Measurements from ENCODE around the gene PLTP.

GRCh38 chr20:45952861-45953260 is 40.9 kb upstream of the PLTP start:
- TF ChIP-seq, protein P1, sequence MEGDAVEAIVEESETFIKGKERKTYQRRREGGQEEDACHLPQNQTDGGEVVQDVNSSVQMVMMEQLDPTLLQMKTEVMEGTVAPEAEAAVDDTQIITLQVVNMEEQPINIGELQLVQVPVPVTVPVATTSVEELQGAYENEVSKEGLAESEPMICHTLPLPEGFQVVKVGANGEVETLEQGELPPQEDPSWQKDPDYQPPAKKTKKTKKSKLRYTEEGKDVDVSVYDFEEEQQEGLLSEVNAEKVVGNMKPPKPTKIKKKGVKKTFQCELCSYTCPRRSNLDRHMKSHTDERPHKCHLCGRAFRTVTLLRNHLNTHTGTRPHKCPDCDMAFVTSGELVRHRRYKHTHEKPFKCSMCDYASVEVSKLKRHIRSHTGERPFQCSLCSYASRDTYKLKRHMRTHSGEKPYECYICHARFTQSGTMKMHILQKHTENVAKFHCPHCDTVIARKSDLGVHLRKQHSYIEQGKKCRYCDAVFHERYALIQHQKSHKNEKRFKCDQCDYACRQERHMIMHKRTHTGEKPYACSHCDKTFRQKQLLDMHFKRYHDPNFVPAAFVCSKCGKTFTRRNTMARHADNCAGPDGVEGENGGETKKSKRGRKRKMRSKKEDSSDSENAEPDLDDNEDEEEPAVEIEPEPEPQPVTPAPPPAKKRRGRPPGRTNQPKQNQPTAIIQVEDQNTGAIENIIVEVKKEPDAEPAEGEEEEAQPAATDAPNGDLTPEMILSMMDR (IDR thresholded peaks at IDR 0.05): no peak
- TF ChIP-seq POLR2A (IDR thresholded peaks at IDR 0.05): no peak
